ENCODE data around the gene SLK. TPM values are rescaled to one million over a fixed set of nuclear protein-coding genes. Genes with fewer than 3 reads are reported as not detected.

SLK gene
- total and polyA plus RNA-seq, 2 of the 13 experiments (the other 11 are each of a cell fraction or from before 2014, with no cell fraction given), result 3.4 to 22.8 TPM

DNA sequence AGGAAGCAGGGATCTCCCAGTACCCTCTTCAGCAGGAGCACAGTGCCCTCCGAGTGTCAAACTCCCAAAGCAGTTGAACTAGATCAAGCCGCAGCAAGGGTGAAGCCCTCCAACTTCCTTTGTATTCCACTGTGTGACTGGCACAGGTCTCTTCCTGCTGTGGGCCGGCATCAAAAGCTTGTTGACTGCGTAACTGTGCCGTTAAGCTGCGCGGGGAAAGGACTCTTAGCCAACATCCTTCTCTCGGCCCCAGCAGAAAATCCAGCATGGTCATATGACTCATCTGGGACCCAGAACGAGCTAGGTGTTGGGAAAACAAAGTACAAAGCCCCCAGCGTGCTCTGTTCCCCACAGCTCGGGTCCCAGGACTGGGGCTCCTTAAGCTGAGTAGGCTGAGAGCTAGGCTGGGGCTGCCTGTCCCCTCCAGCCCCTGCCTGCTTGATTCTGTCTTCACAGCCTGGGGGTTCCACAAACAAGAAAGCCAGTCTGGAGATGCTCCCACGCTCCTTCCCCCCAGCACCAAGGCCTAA lies 66.5 kb downstream of the SLK start:
- FAIRE-seq, result no peak
- no TSS peak for BruUV-seq (replicated peaks)
- intact Hi-C loops (cut with micrococcal nuclease; ENCODE audit: unreplicated experiment), result no loop called here

DNA sequence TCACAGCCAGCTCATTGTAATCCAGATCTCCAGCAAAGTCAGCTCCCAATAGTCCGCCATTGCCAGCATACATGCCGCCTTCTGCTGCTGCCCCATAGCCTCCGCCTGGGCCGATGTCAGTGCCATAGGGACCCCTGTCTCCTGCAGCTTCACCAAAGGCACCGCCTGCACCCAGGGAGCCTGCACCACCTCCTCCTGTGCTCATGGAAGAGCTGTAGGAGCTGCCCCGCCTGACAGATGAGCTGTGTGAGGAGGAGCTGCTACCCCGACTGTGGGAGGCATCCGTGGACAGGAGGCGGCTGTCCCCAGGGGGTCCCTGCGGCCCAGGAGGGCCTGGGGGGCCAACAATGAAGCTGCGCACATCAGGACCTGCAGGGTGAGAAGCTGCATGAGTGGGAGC lies 67.0 kb downstream of the SLK start:
- Histone ChIP-seq H3K27ac (ENCODE audit: extremely low read length, insufficient read depth, low read length) (no peak overlapping the region), H3K9me3 (ENCODE audit: low read length) (no peaks in the 10 kb centered on the region), H3K4me3 (replicated peaks in 1 of 3; ENCODE audit: insufficient read depth in 1 of 3, low read depth in 2 of 3, low read length in 3 of 3) (no peak overlapping the region), H3K36me3 (replicated peaks in 1 of 2; ENCODE audit: control insufficient read depth in 1 of 2, insufficient read depth in 2 of 2, low read length in 2 of 2) (peaks cover 1 to 3% of the 10 kb centered on the region in 2 experiments; a peak in 1 of 5 replicates), H3K27me3 (ENCODE audit: control insufficient read depth in 1 of 2, insufficient read depth in 2 of 2, low read length in 2 of 2) (no peaks in the 10 kb centered on the region; a peak in 2 of 5 replicates), H2AFZ (ENCODE audit: low read length) (no peak overlapping the region), H4K20me1 (ENCODE audit: insufficient read depth, low read length) (no peaks in the 10 kb centered on the region), H3K9ac (ENCODE audit: insufficient read depth, low read depth, low read length) (no peak overlapping the region), H3K4me2 (ENCODE audit: low read depth, low read length) (no peak overlapping the region), H3K4me1 (ENCODE audit: insufficient read depth, low read length) (no peaks in the 10 kb centered on the region; the same call in 1 of the 2 replicates), H3K79me2 (ENCODE audit: insufficient read depth, low read length) (no peaks in the 10 kb centered on the region)
- in situ Hi-C loops (cut with HindIII; ENCODE audit: extremely low pct_ligation_motif_present, low pct_unique_long_range_greater_than_20kb), result no loop called here
- CTCF ChIA-PET (ENCODE audit: low intra/inter-chr PET ratio, low total read pairs), result no interaction called here
- no peak for FAIRE-seq
- ATAC-seq, result no peak
- DNase-seq (ENCODE audit: low spot score), result no peak
- intact Hi-C loops (cut with micrococcal nuclease; ENCODE audit: unreplicated experiment), result no loop called here
- 96% methylated on average over 8 of the region's 11 CpGs for WGBS (ENCODE audit: low lambda C conversion rate)
- no TSS peak for BruUV-seq (replicated peaks)
- TF ChIP-seq, protein P1, sequence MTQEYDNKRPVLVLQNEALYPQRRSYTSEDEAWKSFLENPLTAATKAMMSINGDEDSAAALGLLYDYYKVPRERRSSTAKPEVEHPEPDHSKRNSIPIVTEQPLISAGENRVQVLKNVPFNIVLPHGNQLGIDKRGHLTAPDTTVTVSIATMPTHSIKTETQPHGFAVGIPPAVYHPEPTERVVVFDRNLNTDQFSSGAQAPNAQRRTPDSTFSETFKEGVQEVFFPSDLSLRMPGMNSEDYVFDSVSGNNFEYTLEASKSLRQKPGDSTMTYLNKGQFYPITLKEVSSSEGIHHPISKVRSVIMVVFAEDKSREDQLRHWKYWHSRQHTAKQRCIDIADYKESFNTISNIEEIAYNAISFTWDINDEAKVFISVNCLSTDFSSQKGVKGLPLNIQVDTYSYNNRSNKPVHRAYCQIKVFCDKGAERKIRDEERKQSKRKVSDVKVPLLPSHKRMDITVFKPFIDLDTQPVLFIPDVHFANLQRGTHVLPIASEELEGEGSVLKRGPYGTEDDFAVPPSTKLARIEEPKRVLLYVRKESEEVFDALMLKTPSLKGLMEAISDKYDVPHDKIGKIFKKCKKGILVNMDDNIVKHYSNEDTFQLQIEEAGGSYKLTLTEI (CRISPR knock-in tag; conservative IDR thresholded peaks at IDR 0.05), result no peak
- peak; percentile 42 for TF ChIP-seq AGO2 (optimal IDR thresholded peaks at IDR 0.05; ENCODE audit: low read depth, low read length)
- POLR2A ChIA-PET, result interaction anchor here (0.5 kb wide), 1 partner anchor 262 kb away, joined by 3 read pairs; no protein-coding TSS in a partner anchor

More for the DNA sequence above, 66.5 kb downstream of the SLK start:
- no peaks in the 10 kb centered on the region for H3K79me2 ChIP-seq (ENCODE audit: insufficient read depth, low read length)
- CTCF ChIA-PET (ENCODE audit: low intra/inter-chr PET ratio, low total read pairs), result no interaction called here
- no peak for TF ChIP-seq ZNF564 (CRISPR knock-in tag; IDR thresholded peaks at IDR 0.05)
- no peak for TF ChIP-seq MZF1 (CRISPR knock-in tag; IDR thresholded peaks at IDR 0.05; ENCODE audit: borderline replicate concordance)
- TF ChIP-seq, protein P2, sequence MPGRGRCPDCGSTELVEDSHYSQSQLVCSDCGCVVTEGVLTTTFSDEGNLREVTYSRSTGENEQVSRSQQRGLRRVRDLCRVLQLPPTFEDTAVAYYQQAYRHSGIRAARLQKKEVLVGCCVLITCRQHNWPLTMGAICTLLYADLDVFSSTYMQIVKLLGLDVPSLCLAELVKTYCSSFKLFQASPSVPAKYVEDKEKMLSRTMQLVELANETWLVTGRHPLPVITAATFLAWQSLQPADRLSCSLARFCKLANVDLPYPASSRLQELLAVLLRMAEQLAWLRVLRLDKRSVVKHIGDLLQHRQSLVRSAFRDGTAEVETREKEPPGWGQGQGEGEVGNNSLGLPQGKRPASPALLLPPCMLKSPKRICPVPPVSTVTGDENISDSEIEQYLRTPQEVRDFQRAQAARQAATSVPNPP (CRISPR knock-in tag; IDR thresholded peaks at IDR 0.05), result no peak
- TF ChIP-seq ZNF121 (CRISPR knock-in tag; IDR thresholded peaks at IDR 0.05), result no peak
- TF ChIP-seq GATAD2A (CRISPR knock-in tag; IDR thresholded peaks at IDR 0.05), result no peak
- in situ Hi-C loops (cut with HindIII; ENCODE audit: extremely low pct_ligation_motif_present, low pct_unique_long_range_greater_than_20kb), result no loop called here
- H4K20me1 ChIP-seq (ENCODE audit: insufficient read depth, low read length), result no peaks in the 10 kb centered on the region
- 67% methylated on average over 9 of the region's 12 CpGs for WGBS (ENCODE audit: low lambda C conversion rate)
- H3K27ac ChIP-seq (ENCODE audit: extremely low read length, insufficient read depth, low read length), result no peak overlapping the region
- no peaks in the 10 kb centered on the region; the same call in 1 of the 2 replicates for H3K4me1 ChIP-seq (ENCODE audit: insufficient read depth, low read length)
- no peak for ATAC-seq
- no peak for DNase-seq (ENCODE audit: low spot score)
- H2AFZ ChIP-seq (ENCODE audit: low read length), result no peak overlapping the region
- no peaks in the 10 kb centered on the region; a peak in 2 of 5 replicates for H3K27me3 ChIP-seq (ENCODE audit: control insufficient read depth in 1 of 2, insufficient read depth in 2 of 2, low read length in 2 of 2)
- H3K36me3 ChIP-seq (replicated peaks in 1 of 2; ENCODE audit: control insufficient read depth in 1 of 2, insufficient read depth in 2 of 2, low read length in 2 of 2), result peaks cover 1 to 3% of the 10 kb centered on the region in 2 experiments; a peak in 1 of 5 replicates
- H3K4me2 ChIP-seq (ENCODE audit: low read depth, low read length), result no peak overlapping the region
- H3K4me3 ChIP-seq (replicated peaks in 1 of 3; ENCODE audit: insufficient read depth in 1 of 3, low read depth in 2 of 3, low read length in 3 of 3), result no peak overlapping the region
- no peaks in the 10 kb centered on the region for H3K9me3 ChIP-seq (ENCODE audit: low read length)
- POLR2A ChIA-PET, result interaction anchor here (0.5 kb wide), 1 partner anchor 263 kb away, joined by 3 read pairs; no protein-coding TSS in a partner anchor
- H3K9ac ChIP-seq (ENCODE audit: insufficient read depth, low read depth, low read length), result no peak overlapping the region

Data from HepG2 (cell line).